UCSD-AML1 (cell line): Measurements from ENCODE around the gene KRT35.

Experiments
- DNase-seq: peaks from one replicate; lab custom pipeline; 2025; ENCODE audit not compliant: unreplicated experiment; lab: John Stamatoyannopoulos, UW

The KRT35 gene

DNA sequence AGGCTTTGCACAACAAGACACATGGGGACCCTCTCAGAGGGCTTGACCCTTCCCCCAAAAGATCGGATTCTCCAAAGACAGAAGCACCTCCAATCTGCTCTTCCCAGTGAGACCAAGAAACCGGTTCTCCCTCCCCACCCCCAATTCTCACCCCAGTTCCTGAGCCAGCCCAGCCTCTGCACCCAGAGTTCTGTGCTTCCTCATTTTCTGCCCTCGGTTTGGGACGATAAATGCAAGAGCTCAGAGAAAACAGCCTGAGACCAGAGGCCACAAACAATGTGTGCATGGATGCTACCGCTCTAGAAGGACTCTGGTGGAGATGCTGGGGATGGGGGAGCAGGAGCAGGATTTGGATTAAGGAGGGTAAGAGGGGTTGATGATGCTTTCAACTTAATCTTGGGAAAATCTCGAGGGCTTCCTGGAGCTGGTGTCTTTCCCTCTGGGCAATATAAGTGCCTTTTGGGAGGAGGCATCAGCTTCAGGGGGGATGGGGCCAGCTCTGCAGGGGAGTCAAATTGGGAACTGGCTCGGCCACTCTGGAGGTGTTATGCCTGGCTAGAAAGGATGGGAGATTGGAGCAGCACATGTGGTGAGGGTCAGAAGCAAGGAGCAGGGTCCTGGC, 31.7 kb upstream of the KRT35 start:
- no peak for DNase-seq

- DNase-seq, result no peak
Measured at GRCh38 chr17:41511716-41512115, 30.8 kb upstream of the KRT35 start.

DNA sequence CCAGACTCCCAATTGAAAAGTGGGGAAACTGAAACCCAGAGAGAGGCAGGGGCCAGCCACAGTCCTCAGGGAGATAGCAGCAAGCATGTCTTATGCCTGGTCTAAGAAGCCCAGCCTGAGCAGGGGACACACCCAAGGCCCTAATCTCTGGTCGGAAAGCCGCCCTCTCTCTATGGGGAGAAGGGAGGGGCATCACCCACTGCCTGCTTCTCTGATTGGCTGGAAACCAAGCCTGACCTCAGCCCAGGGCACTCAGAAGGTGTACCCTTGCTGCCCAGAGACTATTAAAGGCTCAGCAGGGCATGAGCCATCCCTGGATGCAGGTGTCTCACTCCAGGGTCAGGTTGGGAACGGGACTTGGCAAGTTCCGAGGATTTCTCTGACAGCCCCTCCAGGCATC, 30.2 kb upstream of the KRT35 start:
- DNase-seq, result no peak

- DNase-seq, result no peak
Measured at GRCh38 chr17:41510251-41511065, 29.5 kb upstream of the KRT35 start.

DNA sequence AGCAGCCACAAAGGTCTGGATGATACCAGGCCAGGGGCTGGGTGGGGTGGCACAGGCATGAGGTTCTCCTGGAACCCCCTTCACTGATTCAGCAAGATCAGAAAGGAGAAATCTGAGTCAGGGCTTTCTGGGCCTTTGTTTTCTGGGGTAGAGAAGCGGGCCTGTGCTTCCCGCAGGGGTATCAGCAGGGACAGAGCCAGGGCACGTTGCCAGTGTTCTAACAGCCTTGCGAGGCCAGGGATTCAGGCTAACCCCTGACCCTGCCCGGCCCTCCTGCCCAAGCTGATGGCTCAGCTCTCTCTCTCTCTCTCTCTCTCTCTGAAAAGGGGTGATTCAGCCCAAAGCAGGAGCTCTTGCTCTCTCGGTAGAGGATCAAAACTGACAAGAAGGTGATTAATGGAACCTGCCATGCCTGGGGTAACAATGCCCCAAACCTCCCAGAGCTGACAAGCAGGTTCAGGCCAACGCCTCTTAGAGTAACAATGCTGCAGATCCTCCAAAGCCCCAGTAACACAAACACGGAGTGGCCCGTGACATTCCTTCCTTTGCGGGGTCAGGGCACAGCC, 26.4 kb upstream of the KRT35 start:
- no peak for DNase-seq

- no peak for DNase-seq
Measured at GRCh38 chr17:41505809-41506767, 25.1 kb upstream of the KRT35 start.

- no peak for DNase-seq
Measured at GRCh38 chr17:41505007-41505808, 24.3 kb upstream of the KRT35 start, which contains the start of gene KRT13. KRT13 (minus strand) TSS chr17:41505612; CDS start chr17:41505550, 62 bp downstream.

GRCh38 chr17:41504246-41504977, 23.5 kb upstream of the KRT35 start:
- no peak for DNase-seq

- no peak for DNase-seq
Measured at GRCh38 chr17:41503202-41503601, 22.3 kb upstream of the KRT35 start.

DNA sequence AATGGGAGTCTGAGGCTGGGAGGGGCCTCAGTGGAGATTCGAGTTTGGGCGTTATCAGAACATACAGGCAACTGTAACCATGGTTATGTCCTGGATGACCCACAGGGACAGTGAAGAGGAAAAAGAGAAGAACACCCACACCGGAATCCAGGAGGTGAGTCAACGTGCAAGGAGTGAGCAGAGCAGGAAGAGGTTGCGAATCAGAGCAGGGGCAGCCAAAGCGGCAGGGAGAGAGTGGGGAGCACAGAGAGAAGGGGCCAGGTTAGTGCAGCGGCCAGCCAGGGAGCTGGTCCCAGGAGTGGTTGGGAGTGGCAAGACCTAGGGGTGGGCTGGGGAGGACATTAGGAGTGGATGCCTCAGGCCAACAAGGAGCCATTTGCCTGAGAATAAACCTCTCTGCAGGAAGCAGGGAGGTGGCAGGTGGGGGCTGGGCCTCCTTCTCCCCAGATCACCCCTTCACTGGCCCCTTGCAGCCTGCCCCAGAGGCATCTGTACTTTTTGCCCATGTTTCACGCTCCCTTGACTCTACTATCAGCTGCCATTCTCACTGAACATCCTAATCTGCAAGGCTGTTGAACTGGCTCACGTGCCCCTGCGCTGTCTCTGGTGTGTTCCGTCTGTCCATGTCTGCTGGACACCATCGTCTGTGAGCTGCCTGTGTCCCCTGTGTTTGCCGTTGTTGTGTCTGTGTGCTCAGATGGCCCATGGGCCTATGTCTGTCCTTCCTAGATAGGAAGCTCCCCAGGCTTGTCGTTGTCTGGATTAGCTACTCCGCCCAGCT, 19.4 kb upstream of the KRT35 start:
- DNase-seq, result no peak

DNA sequence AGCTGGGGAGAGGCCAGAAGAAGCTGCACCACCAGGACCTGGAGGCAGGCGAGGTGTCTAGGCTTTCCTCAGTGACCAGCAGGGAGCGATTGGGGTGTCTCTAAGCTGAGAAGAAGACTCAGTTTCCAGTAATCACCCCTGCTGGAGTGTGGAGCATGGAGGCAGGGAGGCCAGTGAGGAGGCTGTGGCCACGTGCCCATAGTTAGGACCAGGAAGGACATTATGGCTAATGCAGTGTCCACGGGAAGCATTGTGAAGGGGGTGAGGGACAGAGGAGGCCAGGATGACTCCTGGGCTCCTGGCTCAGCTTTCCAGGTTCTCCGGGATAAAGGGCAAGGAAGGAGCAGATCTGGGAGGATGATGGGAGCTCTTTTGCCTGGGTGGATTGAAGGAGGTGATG, 18.8 kb upstream of the KRT35 start:
- no peak for DNase-seq

DNA sequence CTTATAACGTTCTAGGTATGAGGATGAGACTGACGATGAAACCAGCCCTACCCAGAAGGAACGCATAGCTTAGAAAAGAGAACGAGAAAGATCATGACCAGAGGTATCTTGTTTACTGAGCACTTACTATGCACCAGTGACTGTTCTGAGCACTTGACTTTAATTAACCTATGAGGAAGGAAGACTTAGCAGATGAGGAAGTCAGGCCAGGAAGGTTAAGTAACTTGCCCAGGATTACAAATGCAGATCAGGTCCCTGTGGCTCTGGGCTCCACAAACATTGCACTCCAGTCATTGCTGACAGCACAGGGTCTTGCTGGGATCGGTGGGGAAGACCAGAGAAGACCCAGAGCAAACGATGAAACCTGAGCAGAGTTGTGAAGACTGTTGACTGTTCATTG, 17.3 kb upstream of the KRT35 start:
- no peak for DNase-seq

- peak; percentile 84 for DNase-seq
Measured at GRCh38 chr17:41496803-41497484, 16.0 kb upstream of the KRT35 start.

- no peak for DNase-seq
Measured at GRCh38 chr17:41494524-41494923, 13.6 kb upstream of the KRT35 start.

DNA sequence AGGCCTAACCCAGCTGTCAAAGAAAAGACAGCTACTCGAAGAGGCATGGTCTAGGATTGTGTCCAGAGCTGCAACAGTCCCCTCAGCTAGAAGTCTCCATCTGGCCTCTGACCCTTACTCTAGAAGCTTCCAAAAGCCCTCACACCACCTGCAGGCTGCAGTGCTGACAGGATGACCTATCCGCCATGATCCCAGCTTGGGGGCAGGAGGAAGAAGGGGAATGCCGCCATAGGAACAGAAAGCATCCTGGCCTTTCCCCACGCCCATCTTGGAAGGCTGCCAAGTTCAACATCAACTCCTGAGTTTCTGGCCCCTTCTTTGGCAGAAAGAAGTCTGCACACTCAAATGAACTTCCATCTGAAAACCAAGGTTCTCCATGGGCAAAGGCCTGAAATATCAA, 11.8 kb upstream of the KRT35 start:
- no peak for DNase-seq

GRCh38 chr17:41492351-41492750, 11.4 kb upstream of the KRT35 start:
- no peak for DNase-seq

DNA sequence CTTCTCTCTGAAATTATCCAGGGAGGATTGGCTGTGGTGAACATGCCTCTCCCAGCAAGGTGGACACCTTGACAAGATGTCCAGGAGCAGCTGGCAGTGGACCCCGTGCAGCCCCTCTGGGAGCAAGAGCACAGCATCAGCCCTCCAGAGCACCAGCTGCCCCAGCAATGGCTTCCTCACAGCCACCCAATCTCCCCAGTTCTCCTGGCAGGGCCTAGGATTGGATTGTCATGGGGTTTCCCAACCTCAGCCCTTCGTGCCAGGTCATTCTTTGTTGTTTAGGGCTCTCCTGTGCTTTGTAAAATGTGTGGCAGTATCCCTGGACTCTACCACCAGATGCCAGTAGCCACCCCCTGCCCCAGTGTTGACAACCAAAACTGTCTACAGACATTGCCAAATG, 10.5 kb upstream of the KRT35 start:
- DNase-seq, result no peak
